GM12801 (cell line): ENCODE data around the gene AHCYL2.

Experiments
- CTCF ChIP-seq: IDR thresholded peaks from one replicate; pipeline ENCODE4 v1.5.1; 2011; ENCODE audit warnings: control low read depth; ENCODE audit not compliant: insufficient read length; ENCODE audit errors: extremely low read depth

The AHCYL2 gene

GRCh38 chr7:129383542-129384132 is 158.8 kb downstream of the AHCYL2 start:
- TF ChIP-seq CTCF: no peak

- TF ChIP-seq CTCF: no peak
Observed at GRCh38 chr7:129385116-129385515, 160.3 kb downstream of the AHCYL2 start.

GRCh38 chr7:129385598-129385997 is 160.8 kb downstream of the AHCYL2 start:
- TF ChIP-seq CTCF: no peak

- no peak for TF ChIP-seq CTCF
Observed at GRCh38 chr7:129386506-129386905, 161.7 kb downstream of the AHCYL2 start.

- TF ChIP-seq CTCF: no peak
Observed at GRCh38 chr7:129387537-129387936, 162.7 kb downstream of the AHCYL2 start.

- TF ChIP-seq CTCF: no peak
Observed at GRCh38 chr7:129388333-129389098, 163.7 kb downstream of the AHCYL2 start.

GRCh38 chr7:129389829-129390228 is 165.0 kb downstream of the AHCYL2 start:
- TF ChIP-seq CTCF: no peak
